ENCODE measurements around the gene CHCHD6. TPM values are rescaled to one million over a fixed set of nuclear protein-coding genes. Genes with fewer than 3 reads are reported as not detected.

CHCHD6 gene
- total RNA-seq, 1 donor from 2014 or later = 17.2 TPM

DNA sequence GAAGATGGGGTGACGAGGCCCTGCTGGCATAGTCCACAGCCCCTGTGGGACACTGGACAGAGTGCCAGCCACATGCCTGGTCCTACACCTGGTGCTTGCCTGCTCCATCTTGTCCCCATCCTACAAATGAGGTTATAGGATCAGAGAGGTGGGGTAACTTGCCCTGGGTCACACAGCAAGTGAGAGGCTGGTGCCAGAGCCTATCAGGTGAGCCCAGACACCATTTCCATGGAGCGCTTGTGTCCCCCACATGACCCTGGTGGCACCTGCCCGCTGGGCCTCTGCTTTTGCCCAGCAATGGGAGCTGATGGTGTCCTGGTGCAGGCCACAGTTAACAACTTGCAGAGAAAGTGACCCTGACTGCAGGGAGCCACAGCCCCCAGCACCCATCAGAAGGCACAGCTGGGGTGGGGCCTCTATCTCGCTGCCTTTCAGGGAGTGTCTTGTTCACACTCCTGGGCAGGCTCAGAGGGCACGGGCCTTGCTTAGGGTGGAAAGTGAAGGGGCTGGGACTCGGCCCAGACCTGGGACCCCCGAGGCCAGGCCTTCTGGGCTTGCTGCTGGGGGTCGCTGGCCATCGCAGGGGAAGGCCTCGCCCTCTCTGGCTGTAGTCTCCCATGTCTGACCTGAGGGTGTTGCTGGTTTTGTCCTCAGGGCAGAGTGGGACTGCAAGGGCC lies 286.1 kb downstream of the CHCHD6 start:
- no peak for DNase-seq
- Mint-ChIP-seq H3K27me3 (ENCODE audit: unreplicated experiment) (peaks cover 14% of the 10 kb centered on the region), H3K9me3 (ENCODE audit: unreplicated experiment) (no peaks in the 10 kb centered on the region), H3K4me1 (ENCODE audit: low read depth, unreplicated experiment) (peaks cover 11% of the 10 kb centered on the region), H3K36me3 (ENCODE audit: unreplicated experiment) (no peaks in the 10 kb centered on the region), H3K4me3 (ENCODE audit: unreplicated experiment) (no peak overlapping the region), H3K27ac (ENCODE audit: unreplicated experiment) (peak overlapping the region; percentile 68)
- TF ChIP-seq, protein P1, sequence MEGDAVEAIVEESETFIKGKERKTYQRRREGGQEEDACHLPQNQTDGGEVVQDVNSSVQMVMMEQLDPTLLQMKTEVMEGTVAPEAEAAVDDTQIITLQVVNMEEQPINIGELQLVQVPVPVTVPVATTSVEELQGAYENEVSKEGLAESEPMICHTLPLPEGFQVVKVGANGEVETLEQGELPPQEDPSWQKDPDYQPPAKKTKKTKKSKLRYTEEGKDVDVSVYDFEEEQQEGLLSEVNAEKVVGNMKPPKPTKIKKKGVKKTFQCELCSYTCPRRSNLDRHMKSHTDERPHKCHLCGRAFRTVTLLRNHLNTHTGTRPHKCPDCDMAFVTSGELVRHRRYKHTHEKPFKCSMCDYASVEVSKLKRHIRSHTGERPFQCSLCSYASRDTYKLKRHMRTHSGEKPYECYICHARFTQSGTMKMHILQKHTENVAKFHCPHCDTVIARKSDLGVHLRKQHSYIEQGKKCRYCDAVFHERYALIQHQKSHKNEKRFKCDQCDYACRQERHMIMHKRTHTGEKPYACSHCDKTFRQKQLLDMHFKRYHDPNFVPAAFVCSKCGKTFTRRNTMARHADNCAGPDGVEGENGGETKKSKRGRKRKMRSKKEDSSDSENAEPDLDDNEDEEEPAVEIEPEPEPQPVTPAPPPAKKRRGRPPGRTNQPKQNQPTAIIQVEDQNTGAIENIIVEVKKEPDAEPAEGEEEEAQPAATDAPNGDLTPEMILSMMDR (IDR thresholded peaks at IDR 0.05; ENCODE audit: partially characterized antibody, unreplicated experiment) = no peak

DNA sequence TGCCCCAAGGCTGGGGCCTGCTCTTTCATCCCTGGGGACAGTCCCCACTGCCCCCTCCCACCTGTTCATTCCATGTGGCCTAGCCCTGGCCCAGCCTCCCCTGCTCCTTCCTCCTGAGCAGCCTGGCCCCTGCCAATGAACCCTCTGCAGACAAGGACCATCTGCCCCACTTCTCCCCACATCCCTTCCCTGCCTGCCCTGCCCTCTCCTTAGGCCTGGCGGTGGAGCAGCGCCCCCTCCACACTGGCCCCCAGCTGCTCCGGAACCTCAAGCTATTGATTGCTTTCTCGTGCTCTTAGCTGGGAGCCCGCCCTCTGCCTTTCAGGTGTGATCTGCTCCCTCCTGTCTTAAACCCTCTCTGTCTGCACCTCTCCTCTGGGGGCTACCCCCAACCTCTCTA lies 286.9 kb downstream of the CHCHD6 start:
- TF ChIP-seq, protein P1 (IDR thresholded peaks at IDR 0.05; ENCODE audit: partially characterized antibody, unreplicated experiment) = no peak
- no peaks in the 10 kb centered on the region for H3K36me3 Mint-ChIP-seq (ENCODE audit: unreplicated experiment)
- DNase-seq = no peak
- peaks cover 9% of the 10 kb centered on the region for H3K4me1 Mint-ChIP-seq (ENCODE audit: low read depth, unreplicated experiment)
- no peaks in the 10 kb centered on the region for H3K9me3 Mint-ChIP-seq (ENCODE audit: unreplicated experiment)
- peaks cover 14% of the 10 kb centered on the region for H3K27me3 Mint-ChIP-seq (ENCODE audit: unreplicated experiment)
- peak overlapping the region; percentile 68 for H3K27ac Mint-ChIP-seq (ENCODE audit: unreplicated experiment)
- H3K4me3 Mint-ChIP-seq (ENCODE audit: unreplicated experiment) = peak overlapping the region; percentile 57

DNA sequence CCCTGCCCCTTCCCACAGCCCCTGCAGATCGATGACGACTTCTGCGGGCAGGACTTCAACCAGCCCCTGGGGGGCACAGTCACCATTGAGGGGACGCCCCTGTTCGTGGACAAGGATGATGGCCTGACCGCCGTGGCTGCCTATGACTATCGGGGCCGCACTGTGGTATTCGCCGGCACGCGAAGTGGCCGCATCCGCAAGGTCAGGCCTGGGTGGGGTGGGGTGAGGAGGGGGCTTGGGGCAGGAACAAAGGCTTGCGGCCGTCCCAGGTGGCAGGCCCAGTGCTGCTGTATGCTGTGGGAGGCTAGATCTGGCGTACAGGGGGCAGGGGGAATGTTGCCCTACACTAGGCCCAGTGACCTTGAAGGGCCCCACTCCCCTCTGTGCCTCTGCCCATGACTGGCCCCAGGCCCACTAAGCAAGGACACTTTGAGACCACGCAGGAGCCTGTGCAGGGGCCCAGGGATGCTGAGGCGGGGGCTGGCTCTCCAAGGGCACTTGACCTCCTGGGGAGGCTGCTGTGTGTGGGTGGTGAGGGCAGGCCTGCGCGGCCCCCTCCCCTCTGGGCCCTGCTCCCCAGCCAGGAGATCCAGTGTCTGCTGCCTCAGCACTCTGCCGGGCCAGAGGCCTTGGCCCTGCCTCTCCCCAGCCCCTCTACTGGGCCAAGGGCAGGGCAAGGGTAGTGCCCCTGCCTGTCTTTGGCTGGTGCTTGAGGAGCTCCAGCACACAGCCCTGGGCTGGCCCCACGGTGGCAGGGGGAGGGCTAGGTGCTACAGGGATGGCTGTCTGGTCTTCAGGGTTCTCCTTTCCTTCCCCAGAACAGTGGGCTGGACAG lies 287.5 kb downstream of the CHCHD6 start:
- DNase-seq = no peak
- Mint-ChIP-seq H3K9me3 (ENCODE audit: unreplicated experiment) (no peaks in the 10 kb centered on the region), H3K4me3 (ENCODE audit: unreplicated experiment) (no peak overlapping the region), H3K27me3 (ENCODE audit: unreplicated experiment) (peaks cover 14% of the 10 kb centered on the region), H3K4me1 (ENCODE audit: low read depth, unreplicated experiment) (peaks cover 9% of the 10 kb centered on the region), H3K27ac (ENCODE audit: unreplicated experiment) (no peak overlapping the region), H3K36me3 (ENCODE audit: unreplicated experiment) (no peaks in the 10 kb centered on the region)
- TF ChIP-seq, protein P1 (IDR thresholded peaks at IDR 0.05; ENCODE audit: partially characterized antibody, unreplicated experiment) = no peak

DNA sequence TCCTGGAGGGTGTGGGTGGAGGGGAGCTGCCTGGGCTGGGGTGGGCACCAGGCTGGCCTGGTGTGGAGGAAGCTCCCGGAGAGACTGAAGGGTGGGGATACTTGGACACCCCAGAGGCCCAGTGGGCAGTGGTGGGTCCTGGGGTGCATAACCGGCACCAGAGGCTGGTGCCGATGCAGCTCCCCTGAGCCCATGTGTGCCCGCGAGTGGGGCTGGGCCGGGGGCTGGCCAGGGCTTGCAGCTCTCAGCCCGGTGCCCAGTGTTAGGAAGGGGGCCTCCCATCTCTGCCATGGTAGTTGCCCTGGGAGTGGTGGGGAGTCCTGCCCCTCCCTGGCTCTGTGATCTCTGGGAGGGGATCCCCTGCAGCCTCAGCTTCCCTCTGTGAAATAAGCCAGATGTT lies 288.2 kb downstream of the CHCHD6 start:
- Mint-ChIP-seq H3K27me3 (ENCODE audit: unreplicated experiment) (peaks cover 14% of the 10 kb centered on the region), H3K4me1 (ENCODE audit: low read depth, unreplicated experiment) (peaks cover 9% of the 10 kb centered on the region), H3K36me3 (ENCODE audit: unreplicated experiment) (no peaks in the 10 kb centered on the region), H3K27ac (ENCODE audit: unreplicated experiment) (no peak overlapping the region), H3K4me3 (ENCODE audit: unreplicated experiment) (no peak overlapping the region), H3K9me3 (ENCODE audit: unreplicated experiment) (peaks cover 2% of the 10 kb centered on the region)
- TF ChIP-seq, protein P1 (IDR thresholded peaks at IDR 0.05; ENCODE audit: partially characterized antibody, unreplicated experiment) = no peak
- no peak for DNase-seq

DNA sequence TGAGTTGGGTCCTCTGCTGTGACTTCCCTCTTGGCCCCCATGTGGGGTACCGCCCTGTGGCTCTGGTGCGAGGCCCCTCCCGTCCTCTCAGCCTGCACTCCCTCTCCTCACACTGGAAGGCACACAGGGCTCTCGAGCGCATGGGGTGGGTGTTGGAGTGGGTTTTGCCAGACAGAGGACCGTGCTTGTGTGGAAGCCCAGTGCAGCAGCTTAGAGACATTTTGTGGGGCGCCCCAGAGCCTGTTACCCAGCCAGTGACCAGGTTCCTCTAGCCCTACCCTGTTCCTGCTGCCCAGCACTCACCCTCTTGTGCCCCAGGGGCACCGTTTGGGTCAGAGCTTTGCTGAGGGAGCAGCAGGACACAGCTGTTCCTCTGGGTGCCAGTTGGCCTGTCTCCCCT lies 288.7 kb downstream of the CHCHD6 start:
- peaks cover 9% of the 10 kb centered on the region for H3K4me1 Mint-ChIP-seq (ENCODE audit: low read depth, unreplicated experiment)
- no peak overlapping the region for H3K4me3 Mint-ChIP-seq (ENCODE audit: unreplicated experiment)
- TF ChIP-seq, protein P1 (IDR thresholded peaks at IDR 0.05; ENCODE audit: partially characterized antibody, unreplicated experiment) = no peak

More for the DNA sequence above, 288.7 kb downstream of the CHCHD6 start:
- no peak for DNase-seq
- Mint-ChIP-seq H3K27ac (ENCODE audit: unreplicated experiment) (no peak overlapping the region), H3K9me3 (ENCODE audit: unreplicated experiment) (peaks cover 2% of the 10 kb centered on the region), H3K27me3 (ENCODE audit: unreplicated experiment) (peaks cover 12% of the 10 kb centered on the region), H3K36me3 (ENCODE audit: unreplicated experiment) (no peaks in the 10 kb centered on the region)
